Stomach (tissue), 4 donors: Measurements from ENCODE around the gene PMS1.

Source experiments
- EP300 ChIP-seq: sonication (generic); formaldehyde crosslinking; IDR thresholded peaks from one replicate; pipeline ENCODE4 v1.6.1; 2017; ENCODE audit warnings: antibody characterized with exemption
- POLR2A ChIP-seq, 4 donors: fragments of 450-650 bp; IDR thresholded peaks; one replicate each; pipeline ENCODE4 v1.6.1; 2016; ENCODE audit warnings: antibody characterized with exemption in 4 of 4, control low read depth in 2 of 4, mild to moderate bottlenecking in 1 of 4, moderate library complexity in 1 of 4
- POLR2AphosphoS5 ChIP-seq, 3 donors: sonication (generic); formaldehyde crosslinking; IDR thresholded peaks; one replicate each; pipeline ENCODE4 v1.6.1; 2016; ENCODE audit warnings: antibody characterized with exemption in 3 of 3
- TF ChIP-seq, protein P1 (sequence below), 7 experiments: fragments of 450-650 bp in 4 of 7; fragments of 200-600 bp in 3 of 7; sonication (generic) in 3 of 7; IDR thresholded peaks; one replicate each; pipeline ENCODE4 v1.5.1; 2016 to 2019; ENCODE audit warnings: antibody characterized with exemption in 7 of 7, control low read depth in 2 of 7, mild to moderate bottlenecking in 1 of 7

DNA sequence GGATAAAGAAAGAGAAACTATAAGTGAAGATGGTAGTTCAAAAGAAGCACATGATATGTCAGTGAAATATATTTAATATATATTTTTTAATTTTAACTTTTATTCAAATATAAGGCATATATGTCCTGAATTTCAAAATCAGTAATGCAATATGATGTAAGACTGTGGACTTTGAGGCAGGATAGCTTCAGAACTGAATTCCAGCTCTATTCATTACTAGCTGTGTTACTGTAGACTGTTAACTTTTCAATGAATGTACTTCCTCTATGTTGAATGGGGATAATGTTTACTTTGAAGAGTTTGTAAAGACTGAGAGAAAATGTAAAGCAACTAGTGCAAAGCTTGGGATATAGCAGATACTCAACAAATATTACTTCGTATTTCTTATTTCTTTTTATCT, 112.6 kb downstream of the PMS1 start:
- TF ChIP-seq, protein P1, sequence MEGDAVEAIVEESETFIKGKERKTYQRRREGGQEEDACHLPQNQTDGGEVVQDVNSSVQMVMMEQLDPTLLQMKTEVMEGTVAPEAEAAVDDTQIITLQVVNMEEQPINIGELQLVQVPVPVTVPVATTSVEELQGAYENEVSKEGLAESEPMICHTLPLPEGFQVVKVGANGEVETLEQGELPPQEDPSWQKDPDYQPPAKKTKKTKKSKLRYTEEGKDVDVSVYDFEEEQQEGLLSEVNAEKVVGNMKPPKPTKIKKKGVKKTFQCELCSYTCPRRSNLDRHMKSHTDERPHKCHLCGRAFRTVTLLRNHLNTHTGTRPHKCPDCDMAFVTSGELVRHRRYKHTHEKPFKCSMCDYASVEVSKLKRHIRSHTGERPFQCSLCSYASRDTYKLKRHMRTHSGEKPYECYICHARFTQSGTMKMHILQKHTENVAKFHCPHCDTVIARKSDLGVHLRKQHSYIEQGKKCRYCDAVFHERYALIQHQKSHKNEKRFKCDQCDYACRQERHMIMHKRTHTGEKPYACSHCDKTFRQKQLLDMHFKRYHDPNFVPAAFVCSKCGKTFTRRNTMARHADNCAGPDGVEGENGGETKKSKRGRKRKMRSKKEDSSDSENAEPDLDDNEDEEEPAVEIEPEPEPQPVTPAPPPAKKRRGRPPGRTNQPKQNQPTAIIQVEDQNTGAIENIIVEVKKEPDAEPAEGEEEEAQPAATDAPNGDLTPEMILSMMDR (IDR thresholded peaks at IDR 0.05): no peak
- TF ChIP-seq POLR2AphosphoS5 (IDR thresholded peaks at IDR 0.05) (no peak), POLR2A (IDR thresholded peaks at IDR 0.05) (no peak), EP300 (no peak)
